SIG-M5 (cell line): ENCODE measurements around the gene KRT5.
"Not testable (repeated sequence)": the region's sequence is repeated elsewhere in the genome, so short reads cannot be mapped to it uniquely, and the experiment has no call there.

Experiments
- DNase-seq: peaks from one replicate; lab custom pipeline; 2025; lab: John Stamatoyannopoulos, UW

KRT5 gene

GRCh38 chr12:52519387-52519703 lies 849 bp downstream of the KRT5 start:
- DNase-seq = no peak

- no peak for DNase-seq
Measured at GRCh38 chr12:52518574-52519386, 1.4 kb downstream of the KRT5 start.

GRCh38 chr12:52517888-52518287 lies 2.3 kb downstream of the KRT5 start:
- no peak for DNase-seq

GRCh38 chr12:52517005-52517835 lies 3.0 kb downstream of the KRT5 start:
- no peak for DNase-seq

GRCh38 chr12:52515927-52516831 lies 4.0 kb downstream of the KRT5 start:
- no peak for DNase-seq

DNA sequence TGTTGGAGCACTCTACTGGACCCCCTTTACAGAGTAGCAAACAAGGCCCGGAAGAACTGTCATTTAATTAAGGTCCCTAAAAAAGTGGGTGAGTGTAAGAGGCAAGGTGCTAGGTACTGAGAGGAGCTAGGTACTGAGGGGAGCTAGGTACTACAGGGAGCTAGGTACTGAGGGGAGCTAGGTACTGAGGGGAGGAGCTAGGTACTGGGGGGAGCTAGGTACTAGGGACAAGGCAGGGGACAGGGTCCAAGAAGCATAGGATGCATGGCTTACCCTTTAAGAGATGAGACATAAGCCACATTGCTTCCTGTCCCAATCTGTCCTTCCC lies 4.9 kb downstream of the KRT5 start:
- no peak for DNase-seq

GRCh38 chr12:52514471-52515318 lies 5.5 kb downstream of the KRT5 start:
- DNase-seq = no peak

DNA sequence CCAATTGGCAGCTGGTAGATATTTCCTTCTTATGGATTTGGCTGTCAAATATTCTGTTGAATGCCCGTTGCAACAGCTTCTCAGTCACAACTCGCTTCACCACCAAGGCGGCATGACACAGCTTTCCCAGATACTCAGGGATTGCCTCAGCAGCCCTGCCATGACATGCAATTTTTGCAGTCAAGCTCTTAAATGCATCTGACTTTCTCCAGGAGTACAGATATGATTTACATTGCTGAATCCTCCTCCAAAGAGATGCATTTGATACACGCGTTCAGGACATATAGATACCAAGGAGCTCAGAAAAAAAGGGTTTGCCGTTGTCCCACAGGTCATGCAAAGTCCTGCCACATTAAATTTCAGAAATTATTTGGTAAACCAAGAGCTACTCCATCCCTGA lies 6.5 kb downstream of the KRT5 start:
- DNase-seq = no peak

- DNase-seq = no peak
Measured at GRCh38 chr12:52508211-52508610, 12.0 kb downstream of the KRT5 start.

DNA sequence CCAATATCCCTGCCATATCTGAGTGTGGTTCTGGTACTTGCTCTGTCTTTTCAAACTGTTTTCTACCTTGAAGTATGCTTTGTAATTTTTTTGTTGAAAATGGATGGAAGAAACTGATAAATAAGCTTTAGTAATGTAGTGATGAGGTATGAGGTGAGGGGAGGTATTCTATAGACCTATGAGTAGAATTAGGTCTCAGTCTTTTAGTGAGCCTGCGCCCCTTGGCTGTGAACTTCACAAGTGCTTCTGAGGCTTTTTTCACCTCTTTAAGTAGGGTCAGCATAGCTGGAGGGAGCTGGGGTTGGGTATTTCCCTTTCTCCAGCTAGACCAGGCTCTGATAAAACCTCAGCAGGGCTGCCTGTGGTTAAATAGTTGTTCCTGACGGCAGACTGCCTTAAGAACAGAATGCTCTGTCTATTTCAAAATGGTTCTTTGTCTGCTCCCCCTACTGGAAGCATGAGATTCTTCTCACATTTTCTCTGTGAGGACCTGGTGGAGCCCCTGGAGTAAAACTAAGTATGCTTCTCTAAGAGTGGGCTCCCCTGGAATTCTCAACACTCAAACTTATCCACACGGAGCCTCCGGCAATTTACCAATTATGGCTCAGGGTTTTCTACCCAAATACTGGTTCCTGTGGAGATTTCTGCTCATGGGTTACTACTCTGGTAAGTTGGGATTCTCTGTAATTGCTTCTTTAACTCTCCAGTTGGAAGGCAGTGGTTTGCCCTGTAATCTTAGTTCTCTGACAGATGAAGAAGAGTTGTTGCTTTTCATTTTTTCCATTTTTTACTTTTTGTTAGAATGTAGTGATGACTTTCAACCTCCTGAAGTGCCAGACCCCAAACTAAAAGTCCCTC lies 13.1 kb downstream of the KRT5 start:
- DNase-seq = no peak

DNA sequence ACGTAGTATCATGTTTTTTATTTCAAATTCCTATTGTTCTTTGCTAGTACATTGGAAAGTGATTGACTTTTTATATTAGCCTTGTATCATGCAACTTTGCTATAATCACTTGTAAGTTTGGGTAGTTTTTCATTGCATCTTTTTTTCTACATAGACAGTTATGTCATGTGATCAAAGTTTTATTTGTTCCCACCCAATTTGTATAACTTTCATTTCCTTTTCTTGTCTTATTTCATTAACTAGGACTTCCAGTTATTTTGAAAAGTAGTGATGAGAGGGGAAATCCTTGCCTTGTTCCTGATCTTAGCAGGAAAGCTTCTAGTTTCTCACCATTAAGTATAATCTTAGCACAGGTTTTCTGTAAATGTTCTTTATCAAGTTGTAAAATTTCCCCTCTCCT lies 17.3 kb downstream of the KRT5 start:
- no peak for DNase-seq

- no peak for DNase-seq
Measured at GRCh38 chr12:52501490-52501889, 18.7 kb downstream of the KRT5 start.

DNA sequence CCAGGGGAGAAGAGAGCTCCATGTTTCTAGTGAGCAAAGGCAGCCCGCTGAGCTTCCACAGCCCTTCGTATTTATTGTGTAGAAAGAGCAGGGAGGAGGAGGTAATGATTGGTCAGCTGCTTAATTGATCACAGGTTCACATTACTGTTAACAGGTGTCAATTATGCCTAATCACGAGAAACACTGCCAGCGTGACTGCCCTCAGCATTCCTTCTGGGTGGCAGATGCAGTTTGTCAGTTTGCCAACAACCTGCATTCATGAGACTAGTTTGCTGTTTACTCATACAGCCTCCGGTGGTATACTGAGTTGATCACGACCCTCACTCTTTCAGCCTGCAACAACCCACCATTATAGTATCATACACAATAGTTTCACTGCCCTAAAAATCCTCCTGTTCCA lies 19.6 kb downstream of the KRT5 start:
- not testable (repeated sequence) for DNase-seq

- no peak for DNase-seq
Measured at GRCh38 chr12:52499806-52500560, 20.2 kb downstream of the KRT5 start.

DNA sequence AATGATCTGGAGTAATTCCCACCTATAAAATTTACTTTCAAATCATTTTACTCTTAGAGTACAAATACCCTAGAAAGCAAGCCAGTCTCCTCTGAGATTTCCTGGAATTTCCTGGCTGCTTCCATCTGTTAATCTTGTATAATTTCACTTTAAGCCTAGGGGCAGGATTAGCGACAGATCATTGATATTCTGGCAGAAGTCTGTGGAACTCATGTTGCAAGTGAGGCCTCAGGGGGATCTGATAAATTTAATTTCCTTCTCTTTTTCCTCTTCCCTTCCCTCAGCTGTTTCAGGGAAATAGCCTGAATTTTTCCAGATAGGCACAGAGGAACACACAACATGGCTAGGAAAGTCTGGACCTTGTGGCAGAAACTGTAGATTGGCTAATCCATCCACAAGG lies 21.2 kb downstream of the KRT5 start:
- no peak for DNase-seq

DNA sequence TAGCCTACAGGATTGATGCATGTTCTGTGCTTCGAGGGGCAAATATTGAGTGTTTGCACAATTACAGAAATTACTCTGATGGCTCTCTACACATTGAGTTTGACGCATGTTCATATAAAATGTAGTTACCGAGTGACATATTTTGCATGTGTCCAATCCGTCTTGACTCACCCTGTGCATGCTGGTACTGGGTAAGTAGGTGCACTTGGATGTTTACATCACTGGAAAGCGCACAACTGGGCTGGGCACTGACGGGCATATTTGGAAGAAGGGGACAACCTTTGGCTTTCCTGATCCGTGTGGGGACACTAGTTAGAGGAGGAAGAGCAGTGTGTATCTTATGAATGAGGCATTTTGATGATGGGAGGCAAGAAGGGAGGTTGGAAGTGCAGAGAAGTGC lies 22.2 kb downstream of the KRT5 start:
- DNase-seq = no peak

- no peak for DNase-seq
Measured at GRCh38 chr12:52496590-52497071, 23.6 kb downstream of the KRT5 start.

DNA sequence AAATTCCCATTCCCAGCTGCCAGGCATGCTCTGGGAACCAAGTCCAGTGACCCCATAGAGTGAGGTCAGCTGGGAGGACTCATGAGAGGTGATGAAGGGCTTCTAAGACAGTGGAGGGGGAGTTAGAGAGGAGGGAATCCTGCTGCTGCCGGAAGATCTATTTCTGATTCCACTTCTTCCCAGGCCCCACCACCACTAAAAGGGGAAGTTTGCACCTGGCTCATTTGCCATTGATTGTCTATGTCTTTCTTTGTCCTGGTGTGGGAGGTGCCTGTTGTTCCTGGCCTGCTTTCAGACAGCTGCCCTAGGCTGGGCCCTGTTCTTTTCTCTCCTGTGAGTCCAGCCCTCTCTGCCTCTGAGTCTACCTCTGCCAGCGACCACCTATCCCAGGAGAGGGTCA lies 24.1 kb downstream of the KRT5 start:
- no peak for DNase-seq

DNA sequence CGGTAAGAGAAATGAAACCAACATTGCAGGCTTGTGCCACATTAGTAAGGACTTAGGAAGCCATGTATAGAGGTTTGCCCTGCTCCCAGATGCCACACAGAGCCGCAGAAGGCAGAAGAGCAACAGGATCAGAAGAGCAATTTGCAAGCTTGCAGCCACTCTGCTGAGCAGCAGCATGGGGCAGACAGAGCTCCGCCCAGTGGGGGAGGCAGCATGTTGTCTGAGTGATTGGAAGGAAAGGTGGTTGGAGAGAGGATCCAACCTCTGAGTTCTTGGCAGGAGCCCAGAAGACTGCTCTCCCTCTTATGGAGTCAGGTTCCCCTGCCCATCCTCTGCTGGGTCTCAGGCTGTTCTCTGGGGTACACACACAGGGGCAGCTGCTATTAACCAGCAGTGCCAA lies 24.8 kb downstream of the KRT5 start:
- no peak for DNase-seq

GRCh38 chr12:52494518-52494917 lies 25.7 kb downstream of the KRT5 start:
- DNase-seq = no peak
